IPS-18a (cell line): Measurements from ENCODE around the gene TMEM131.

ENCODE experiments used
- H3K27ac ChIP-seq: one replicate; pipeline ENCODE4 v1.5.1; 2013; ENCODE audit warnings: low read length
- H3K27me3 ChIP-seq: one replicate; pipeline ENCODE4 v1.6.1; 2013; ENCODE audit warnings: mild to moderate bottlenecking, low read length; ENCODE audit not compliant: control insufficient read depth, insufficient read depth
- H3K36me3 ChIP-seq: one replicate; pipeline ENCODE4 v1.6.1; 2013; ENCODE audit warnings: low read depth, low read length; ENCODE audit not compliant: control insufficient read depth
- H3K4me1 ChIP-seq: one replicate; pipeline ENCODE4 v1.6.1; 2013; ENCODE audit warnings: low read depth, low read length; ENCODE audit not compliant: control insufficient read depth
- H3K4me3 ChIP-seq: one replicate; pipeline ENCODE4 v1.5.1; 2013; ENCODE audit warnings: low read length
- H3K9ac ChIP-seq: one replicate; pipeline ENCODE4 v1.6.1; 2013; ENCODE audit warnings: mild to moderate bottlenecking, low read length, moderate library complexity
- H3K9me3 ChIP-seq: one replicate; pipeline ENCODE4 v1.6.1; 2013; ENCODE audit warnings: low read depth, low read length; ENCODE audit not compliant: control insufficient read depth

Gene TMEM131

DNA sequence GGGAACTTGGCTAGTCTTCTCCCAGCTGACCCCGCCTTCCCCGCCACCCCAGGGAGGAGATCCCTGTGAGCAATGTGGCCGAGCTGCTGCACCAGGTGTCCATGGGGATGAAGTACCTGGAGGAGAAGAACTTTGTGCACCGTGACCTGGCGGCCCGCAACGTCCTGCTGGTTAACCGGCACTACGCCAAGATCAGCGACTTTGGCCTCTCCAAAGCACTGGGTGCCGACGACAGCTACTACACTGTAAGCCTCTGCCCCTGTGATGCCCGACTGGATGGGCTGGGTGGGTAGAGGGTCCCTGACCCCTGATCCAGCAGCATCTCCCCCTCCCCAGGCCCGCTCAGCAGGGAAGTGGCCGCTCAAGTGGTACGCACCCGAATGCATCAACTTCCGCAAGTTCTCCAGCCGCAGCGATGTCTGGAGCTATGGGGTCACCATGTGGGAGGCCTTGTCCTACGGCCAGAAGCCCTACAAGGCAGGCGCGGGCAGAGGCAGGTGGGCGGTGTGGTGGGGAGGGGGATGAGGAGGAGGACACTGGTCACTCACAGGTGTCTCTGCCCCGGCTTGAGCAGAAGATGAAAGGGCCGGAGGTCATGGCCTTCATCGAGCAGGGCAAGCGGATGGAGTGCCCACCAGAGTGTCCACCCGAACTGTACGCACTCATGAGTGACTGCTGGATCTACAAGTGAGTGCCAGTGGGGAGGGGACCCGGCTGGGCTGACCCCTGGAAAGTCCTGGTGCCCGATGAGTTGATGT is 258.1 kb downstream of the TMEM131 start:
- Histone ChIP-seq H3K9me3 (no peaks in the 10 kb centered on the region), H3K9ac (no peak overlapping the region), H3K4me1 (no peaks in the 10 kb centered on the region), H3K27me3 (no peaks in the 10 kb centered on the region), H3K27ac (no peak overlapping the region), H3K4me3 (no peak overlapping the region), H3K36me3 (no peaks in the 10 kb centered on the region)

DNA sequence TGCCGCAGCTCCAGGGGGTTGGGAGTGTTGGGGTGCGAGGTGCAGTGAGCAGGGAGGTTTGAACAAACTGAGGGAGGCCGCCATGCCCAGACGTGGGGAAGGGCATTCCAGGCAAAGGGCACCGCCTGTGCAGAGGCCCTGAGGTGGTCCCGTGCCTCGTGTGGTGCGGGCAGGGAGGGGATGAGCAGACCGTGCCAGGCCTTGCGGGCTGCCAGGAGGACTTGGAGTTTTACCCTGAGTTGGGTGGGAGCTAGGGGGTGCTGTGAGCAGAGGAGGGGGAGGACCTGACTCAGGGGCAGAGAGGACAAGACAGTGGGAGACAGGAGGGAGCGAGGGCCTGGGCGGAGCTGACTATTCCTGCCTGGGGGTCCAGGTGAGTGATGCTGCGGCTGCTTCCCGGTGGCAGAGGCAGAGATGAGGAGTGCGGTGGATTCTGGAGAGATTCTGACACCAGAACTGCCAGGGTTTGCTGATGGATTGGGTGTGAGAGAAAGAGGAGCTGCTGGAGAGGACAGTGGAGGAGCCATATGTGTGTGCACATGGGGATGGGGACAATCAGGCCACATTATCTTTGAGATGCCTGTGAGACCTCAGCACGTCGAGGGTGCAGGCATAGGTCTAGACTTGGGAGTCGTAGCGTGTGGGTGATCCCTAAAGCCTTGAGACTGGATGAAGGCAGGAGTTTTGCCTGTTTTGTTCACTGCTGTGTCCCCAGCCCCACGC is 259.0 kb downstream of the TMEM131 start:
- H3K9me3 ChIP-seq: no peaks in the 10 kb centered on the region
- no peak overlapping the region for H3K9ac ChIP-seq
- no peak overlapping the region for H3K27ac ChIP-seq
- no peaks in the 10 kb centered on the region for H3K4me1 ChIP-seq
- no peaks in the 10 kb centered on the region for H3K27me3 ChIP-seq
- H3K4me3 ChIP-seq: no peak overlapping the region
- no peaks in the 10 kb centered on the region for H3K36me3 ChIP-seq

- no peaks in the 10 kb centered on the region for H3K4me1 ChIP-seq
- no peaks in the 10 kb centered on the region for H3K36me3 ChIP-seq
- no peak overlapping the region for H3K4me3 ChIP-seq
- no peaks in the 10 kb centered on the region for H3K27me3 ChIP-seq
- H3K9ac ChIP-seq: no peak overlapping the region
- H3K9me3 ChIP-seq: no peaks in the 10 kb centered on the region
- no peak overlapping the region for H3K27ac ChIP-seq
Measured at GRCh38 chr2:97736185-97736584, 259.6 kb downstream of the TMEM131 start.

DNA sequence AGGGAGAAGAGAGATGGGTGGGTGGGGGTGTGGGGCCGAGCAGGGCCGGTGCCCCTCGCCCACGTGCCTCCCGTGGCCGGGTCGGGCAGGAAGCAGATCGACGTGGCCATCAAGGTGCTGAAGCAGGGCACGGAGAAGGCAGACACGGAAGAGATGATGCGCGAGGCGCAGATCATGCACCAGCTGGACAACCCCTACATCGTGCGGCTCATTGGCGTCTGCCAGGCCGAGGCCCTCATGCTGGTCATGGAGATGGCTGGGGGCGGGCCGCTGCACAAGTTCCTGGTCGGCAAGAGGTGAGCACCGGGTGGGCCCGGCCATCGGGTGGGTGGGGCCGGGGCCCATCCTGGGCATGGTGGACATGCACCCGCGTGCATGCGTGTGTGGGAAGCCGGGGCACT is 260.6 kb downstream of the TMEM131 start:
- Histone ChIP-seq H3K4me1 (no peaks in the 10 kb centered on the region), H3K9ac (no peak overlapping the region), H3K27me3 (no peaks in the 10 kb centered on the region), H3K9me3 (no peaks in the 10 kb centered on the region), H3K36me3 (no peaks in the 10 kb centered on the region), H3K4me3 (no peak overlapping the region), H3K27ac (no peak overlapping the region)

- no peaks in the 10 kb centered on the region for H3K4me1 ChIP-seq
- H3K9ac ChIP-seq: no peak overlapping the region
- no peaks in the 10 kb centered on the region for H3K27me3 ChIP-seq
- no peaks in the 10 kb centered on the region for H3K9me3 ChIP-seq
- H3K36me3 ChIP-seq: no peaks in the 10 kb centered on the region
- H3K4me3 ChIP-seq: no peak overlapping the region
- no peak overlapping the region for H3K27ac ChIP-seq
Measured at GRCh38 chr2:97734061-97735051, 261.4 kb downstream of the TMEM131 start.

DNA sequence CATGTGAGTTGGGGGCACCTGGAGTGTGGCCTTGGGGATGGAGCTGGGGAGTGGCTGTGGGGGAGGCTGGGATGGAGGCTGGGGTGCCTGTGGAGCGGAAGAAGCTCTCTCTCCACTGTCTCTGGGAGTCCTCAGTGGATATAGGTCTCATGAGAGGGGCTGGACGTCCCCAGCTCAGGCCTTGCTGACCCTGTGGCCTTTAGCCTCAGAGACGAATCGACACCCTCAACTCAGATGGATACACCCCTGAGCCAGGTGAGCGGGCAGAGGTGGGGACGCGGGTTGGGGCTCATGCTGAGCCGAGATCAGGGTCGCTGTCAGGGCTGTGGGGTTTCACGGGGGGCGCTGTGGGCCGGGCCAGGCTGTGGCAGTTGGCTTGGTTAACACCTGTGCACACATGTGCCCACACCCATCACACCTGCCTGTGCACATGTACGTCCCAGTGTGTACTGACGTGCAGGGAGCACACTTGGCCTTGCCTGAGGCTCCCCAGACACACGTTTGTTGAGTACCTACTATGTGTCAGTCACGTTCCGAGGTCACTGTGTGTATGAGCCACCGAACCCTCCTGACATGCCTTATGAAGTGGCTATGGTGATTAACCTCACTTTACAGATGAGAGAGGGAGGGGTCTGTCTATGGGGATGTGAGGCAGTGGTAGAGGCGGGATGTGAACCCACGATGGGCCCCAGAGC is 262.3 kb downstream of the TMEM131 start:
- no peaks in the 10 kb centered on the region for H3K9me3 ChIP-seq
- no peaks in the 10 kb centered on the region for H3K36me3 ChIP-seq

GRCh38 chr2:97732436-97733340 is 263.1 kb downstream of the TMEM131 start:
- Histone ChIP-seq H3K27ac (no peak overlapping the region), H3K27me3 (no peaks in the 10 kb centered on the region), H3K9ac (no peak overlapping the region), H3K9me3 (no peaks in the 10 kb centered on the region), H3K36me3 (no peaks in the 10 kb centered on the region), H3K4me1 (no peaks in the 10 kb centered on the region), H3K4me3 (no peak overlapping the region)

More for the DNA sequence above, 262.3 kb downstream of the TMEM131 start:
- no peak overlapping the region for H3K4me3 ChIP-seq
- no peak overlapping the region for H3K27ac ChIP-seq
- no peaks in the 10 kb centered on the region for H3K4me1 ChIP-seq
- no peaks in the 10 kb centered on the region for H3K27me3 ChIP-seq
- H3K9ac ChIP-seq: no peak overlapping the region

DNA sequence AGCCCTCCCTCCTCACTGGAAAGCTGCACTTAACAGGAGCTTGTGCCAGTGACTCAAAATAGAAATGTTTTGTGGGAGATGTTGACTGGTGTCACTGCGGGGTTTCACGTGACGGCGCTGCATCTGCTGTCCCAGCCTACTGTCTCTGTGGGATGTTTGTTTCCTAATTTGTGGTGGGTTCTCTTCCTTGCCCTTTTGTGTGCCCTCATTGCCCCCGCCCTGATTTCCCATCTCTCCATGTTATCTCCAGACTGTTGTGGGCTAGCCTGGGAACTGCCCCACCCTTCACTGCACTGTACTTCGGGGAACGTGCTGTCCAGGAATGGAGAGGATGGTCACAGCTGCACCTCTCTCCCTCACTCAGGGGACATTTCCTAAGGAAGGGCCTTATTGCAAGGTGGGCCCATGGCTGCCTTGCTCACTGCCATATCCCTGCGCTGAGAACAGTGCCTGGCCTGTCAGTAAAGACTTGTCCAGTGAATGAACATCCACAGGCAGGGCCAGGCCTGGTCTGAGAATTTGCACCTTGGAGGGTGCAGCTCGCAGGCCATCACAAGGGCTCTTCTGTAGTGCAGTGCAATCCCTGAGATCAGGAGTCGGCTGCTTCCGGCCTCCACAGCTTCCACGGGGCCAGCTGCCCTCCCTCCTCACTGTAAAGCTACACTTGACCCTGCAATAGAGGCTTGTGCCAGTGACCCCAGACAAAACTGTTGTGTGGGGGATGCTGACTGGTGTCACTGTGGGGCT is 264.3 kb downstream of the TMEM131 start:
- no peaks in the 10 kb centered on the region for H3K4me1 ChIP-seq
- H3K36me3 ChIP-seq: no peaks in the 10 kb centered on the region
- H3K27me3 ChIP-seq: no peaks in the 10 kb centered on the region
- no peak overlapping the region for H3K9ac ChIP-seq
- no peaks in the 10 kb centered on the region for H3K9me3 ChIP-seq
- no peak overlapping the region for H3K27ac ChIP-seq
- H3K4me3 ChIP-seq: no peak overlapping the region

GRCh38 chr2:97730245-97730644 is 265.5 kb downstream of the TMEM131 start:
- Histone ChIP-seq H3K9me3 (no peaks in the 10 kb centered on the region), H3K9ac (no peak overlapping the region), H3K36me3 (no peaks in the 10 kb centered on the region), H3K27me3 (no peaks in the 10 kb centered on the region), H3K4me1 (no peaks in the 10 kb centered on the region), H3K4me3 (no peak overlapping the region), H3K27ac (no peak overlapping the region)
